ENCODE measurements around the gene PHYHIPL.

- TF ChIP-seq, protein P1, sequence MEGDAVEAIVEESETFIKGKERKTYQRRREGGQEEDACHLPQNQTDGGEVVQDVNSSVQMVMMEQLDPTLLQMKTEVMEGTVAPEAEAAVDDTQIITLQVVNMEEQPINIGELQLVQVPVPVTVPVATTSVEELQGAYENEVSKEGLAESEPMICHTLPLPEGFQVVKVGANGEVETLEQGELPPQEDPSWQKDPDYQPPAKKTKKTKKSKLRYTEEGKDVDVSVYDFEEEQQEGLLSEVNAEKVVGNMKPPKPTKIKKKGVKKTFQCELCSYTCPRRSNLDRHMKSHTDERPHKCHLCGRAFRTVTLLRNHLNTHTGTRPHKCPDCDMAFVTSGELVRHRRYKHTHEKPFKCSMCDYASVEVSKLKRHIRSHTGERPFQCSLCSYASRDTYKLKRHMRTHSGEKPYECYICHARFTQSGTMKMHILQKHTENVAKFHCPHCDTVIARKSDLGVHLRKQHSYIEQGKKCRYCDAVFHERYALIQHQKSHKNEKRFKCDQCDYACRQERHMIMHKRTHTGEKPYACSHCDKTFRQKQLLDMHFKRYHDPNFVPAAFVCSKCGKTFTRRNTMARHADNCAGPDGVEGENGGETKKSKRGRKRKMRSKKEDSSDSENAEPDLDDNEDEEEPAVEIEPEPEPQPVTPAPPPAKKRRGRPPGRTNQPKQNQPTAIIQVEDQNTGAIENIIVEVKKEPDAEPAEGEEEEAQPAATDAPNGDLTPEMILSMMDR (conservative IDR thresholded peaks at IDR 0.05; ENCODE audit: low read length): no peak
- TF ChIP-seq EZH2phosphoT487 (IDR thresholded peaks at IDR 0.05; ENCODE audit: borderline replicate concordance, low read depth, low read length): no peak
Observed at GRCh38 chr10:59285848-59286247, 109.4 kb downstream of the PHYHIPL start.

Data from OCI-LY7 (cell line).